ENCODE results near the gene GRK5.

Gene GRK5

DNA sequence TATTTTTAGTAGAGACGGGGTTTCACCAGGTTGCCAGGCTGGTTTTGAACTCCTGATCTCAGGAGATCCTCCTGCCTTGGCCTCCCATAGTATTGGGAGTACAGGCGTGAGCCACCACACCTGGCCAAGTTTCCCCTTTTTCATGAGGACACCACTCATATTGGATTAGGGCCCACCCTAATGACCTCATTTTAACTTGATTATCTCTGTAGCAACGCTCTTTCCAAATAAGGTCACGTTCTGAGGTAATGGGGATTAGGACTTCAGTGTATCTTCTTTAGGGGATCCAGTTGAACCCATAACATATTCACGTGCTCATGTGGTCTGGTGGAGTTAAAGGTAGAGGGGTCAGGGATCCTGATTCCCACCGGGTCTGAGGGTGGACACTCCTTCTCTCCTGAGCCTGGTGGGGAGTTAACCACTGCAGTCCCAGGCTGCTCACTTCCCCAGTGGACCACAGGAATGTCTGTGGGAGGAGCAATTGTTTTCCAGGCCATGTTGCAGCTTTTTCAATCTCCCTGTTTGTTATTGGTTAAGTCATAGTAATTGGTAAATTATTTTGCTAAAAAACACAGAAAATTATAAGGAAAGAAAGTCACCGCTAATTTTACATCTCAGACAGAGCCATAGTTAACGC lies 130.5 kb downstream of the GRK5 start:
- Histone ChIP-seq H3K27me3 (replicated peaks; ENCODE audit: insufficient read depth, low read length) (no peaks in the 10 kb centered on the region), H3F3A (ENCODE audit: insufficient read depth, low read length) (no peaks in the 10 kb centered on the region), H3K9me2 (replicated peaks; ENCODE audit: insufficient read depth, low read length) (no peaks in the 10 kb centered on the region), H3K9me3 (replicated peaks; ENCODE audit: insufficient read depth, low read length) (no peaks in the 10 kb centered on the region), H3K27ac (ENCODE audit: low read length) (no peak overlapping the region), H3K79me2 (ENCODE audit: low read length) (peaks cover 91% of the 10 kb centered on the region), H3K9ac (ENCODE audit: low read length) (no peak overlapping the region), H3K36me3 (replicated peaks; ENCODE audit: insufficient read depth, low read length) (no peaks in the 10 kb centered on the region), H2AFZ (ENCODE audit: low read length) (no peak overlapping the region), H4K20me1 (ENCODE audit: insufficient read depth, low read length) (peaks cover 3% of the 10 kb centered on the region; the same call in 1 of the 2 replicates), H3K4me3 (ENCODE audit: low read length) (no peak overlapping the region), H3K4me1 (ENCODE audit: low read length) (no peaks in the 10 kb centered on the region), H3K4me2 (ENCODE audit: low read depth, low read length) (no peak overlapping the region)
- DNase-seq, result no peak
- no peak for TF ChIP-seq EZH2 (optimal IDR thresholded peaks at IDR 0.05; ENCODE audit: low read depth, low read length)

DNA sequence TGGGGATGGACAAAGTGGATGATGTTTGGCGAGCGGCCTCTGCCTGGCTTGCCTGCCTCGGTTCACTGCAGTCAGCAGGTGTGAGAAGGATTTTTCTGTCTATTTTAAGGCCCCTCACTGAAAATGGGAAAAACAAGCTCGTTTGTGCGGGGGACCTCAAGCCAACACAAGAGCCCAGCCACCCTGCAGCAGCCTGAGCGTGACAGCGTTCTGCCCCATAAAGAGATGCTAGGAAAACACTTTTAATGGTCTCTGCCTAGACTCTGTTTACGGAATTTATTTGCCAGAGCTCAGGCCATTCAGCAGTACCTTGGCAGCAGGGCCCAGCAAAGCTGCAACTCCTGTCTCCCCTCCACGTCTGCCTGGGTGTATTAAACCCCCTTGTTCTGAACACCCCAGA lies 131.7 kb downstream of the GRK5 start:
- H3K4me3 ChIP-seq (ENCODE audit: low read length), result no peak overlapping the region
- H3F3A ChIP-seq (ENCODE audit: insufficient read depth, low read length), result no peaks in the 10 kb centered on the region
- no peak overlapping the region for H3K9ac ChIP-seq (ENCODE audit: low read length)
- no peaks in the 10 kb centered on the region for H3K4me1 ChIP-seq (ENCODE audit: low read length)
- H3K4me2 ChIP-seq (ENCODE audit: low read depth, low read length), result no peak overlapping the region
- H3K27ac ChIP-seq (ENCODE audit: low read length), result no peak overlapping the region
- TF ChIP-seq EZH2phosphoT487 (IDR thresholded peaks at IDR 0.05; ENCODE audit: low read length), result no peak
- TF ChIP-seq, protein P1, sequence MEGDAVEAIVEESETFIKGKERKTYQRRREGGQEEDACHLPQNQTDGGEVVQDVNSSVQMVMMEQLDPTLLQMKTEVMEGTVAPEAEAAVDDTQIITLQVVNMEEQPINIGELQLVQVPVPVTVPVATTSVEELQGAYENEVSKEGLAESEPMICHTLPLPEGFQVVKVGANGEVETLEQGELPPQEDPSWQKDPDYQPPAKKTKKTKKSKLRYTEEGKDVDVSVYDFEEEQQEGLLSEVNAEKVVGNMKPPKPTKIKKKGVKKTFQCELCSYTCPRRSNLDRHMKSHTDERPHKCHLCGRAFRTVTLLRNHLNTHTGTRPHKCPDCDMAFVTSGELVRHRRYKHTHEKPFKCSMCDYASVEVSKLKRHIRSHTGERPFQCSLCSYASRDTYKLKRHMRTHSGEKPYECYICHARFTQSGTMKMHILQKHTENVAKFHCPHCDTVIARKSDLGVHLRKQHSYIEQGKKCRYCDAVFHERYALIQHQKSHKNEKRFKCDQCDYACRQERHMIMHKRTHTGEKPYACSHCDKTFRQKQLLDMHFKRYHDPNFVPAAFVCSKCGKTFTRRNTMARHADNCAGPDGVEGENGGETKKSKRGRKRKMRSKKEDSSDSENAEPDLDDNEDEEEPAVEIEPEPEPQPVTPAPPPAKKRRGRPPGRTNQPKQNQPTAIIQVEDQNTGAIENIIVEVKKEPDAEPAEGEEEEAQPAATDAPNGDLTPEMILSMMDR (IDR thresholded peaks at IDR 0.05; ENCODE audit: low read length), result no peak
- no peak for TF ChIP-seq EZH2 (optimal IDR thresholded peaks at IDR 0.05; ENCODE audit: low read depth, low read length)
- H4K20me1 ChIP-seq (ENCODE audit: insufficient read depth, low read length), result peaks cover 4% of the 10 kb centered on the region; the same call in 1 of the 2 replicates
- no peak for DNase-seq
- H3K27me3 ChIP-seq (replicated peaks; ENCODE audit: insufficient read depth, low read length), result no peaks in the 10 kb centered on the region
- H3K9me3 ChIP-seq (replicated peaks; ENCODE audit: insufficient read depth, low read length), result no peaks in the 10 kb centered on the region
- H3K36me3 ChIP-seq (replicated peaks; ENCODE audit: insufficient read depth, low read length), result no peaks in the 10 kb centered on the region; the same call in 1 of the 2 replicates
- no peaks in the 10 kb centered on the region for H3K9me2 ChIP-seq (replicated peaks; ENCODE audit: insufficient read depth, low read length)
- H2AFZ ChIP-seq (ENCODE audit: low read length), result no peak overlapping the region
- peaks cover 90% of the 10 kb centered on the region for H3K79me2 ChIP-seq (ENCODE audit: low read length)

DNA sequence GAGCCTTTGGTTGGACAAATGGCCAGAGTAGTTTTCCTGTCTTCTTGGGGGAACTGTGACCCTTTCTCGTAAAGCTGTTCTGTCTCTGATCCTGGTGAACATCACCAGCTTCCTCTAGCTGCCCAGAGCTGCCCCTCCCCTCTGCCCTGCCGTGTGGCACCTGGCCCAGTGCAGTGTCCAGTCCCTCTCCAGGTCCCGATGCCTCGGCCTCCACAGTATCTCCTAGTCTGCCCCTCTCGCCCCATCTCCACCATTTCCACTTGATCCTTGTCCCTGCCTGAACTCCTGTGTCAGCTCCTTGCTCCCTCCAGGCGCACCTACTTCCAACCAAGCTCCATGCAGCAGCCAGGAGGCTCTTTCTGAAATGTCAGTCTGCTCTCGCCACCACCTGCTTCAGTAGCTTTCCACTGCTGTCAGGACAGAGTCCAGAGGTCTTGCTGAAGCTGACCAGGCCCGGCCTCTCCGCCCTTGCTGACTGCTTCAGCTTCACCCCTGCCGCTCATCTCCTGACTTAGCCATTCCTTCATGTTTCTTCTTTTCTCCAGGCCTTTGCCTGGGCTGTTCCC lies 133.6 kb downstream of the GRK5 start:
- H2AFZ ChIP-seq (ENCODE audit: low read length), result no peak overlapping the region
- H3K4me3 ChIP-seq (ENCODE audit: low read length), result no peak overlapping the region
- H3K36me3 ChIP-seq (replicated peaks; ENCODE audit: insufficient read depth, low read length), result no peaks in the 10 kb centered on the region; the same call in 1 of the 2 replicates
- no peaks in the 10 kb centered on the region for H3K9me3 ChIP-seq (replicated peaks; ENCODE audit: insufficient read depth, low read length)
- H3K27ac ChIP-seq (ENCODE audit: low read length), result no peak overlapping the region
- H3K9me2 ChIP-seq (replicated peaks; ENCODE audit: insufficient read depth, low read length), result no peaks in the 10 kb centered on the region
- no peaks in the 10 kb centered on the region for H3F3A ChIP-seq (ENCODE audit: insufficient read depth, low read length)
- no peak overlapping the region for H3K9ac ChIP-seq (ENCODE audit: low read length)
- H3K4me1 ChIP-seq (ENCODE audit: low read length), result no peaks in the 10 kb centered on the region
- H4K20me1 ChIP-seq (ENCODE audit: insufficient read depth, low read length), result peaks cover 4% of the 10 kb centered on the region; the same call in 1 of the 2 replicates
- H3K27me3 ChIP-seq (replicated peaks; ENCODE audit: insufficient read depth, low read length), result no peaks in the 10 kb centered on the region
- no peak overlapping the region for H3K4me2 ChIP-seq (ENCODE audit: low read depth, low read length)
- TF ChIP-seq EZH2phosphoT487 (IDR thresholded peaks at IDR 0.05; ENCODE audit: low read length) (no peak), EZH2 (optimal IDR thresholded peaks at IDR 0.05; ENCODE audit: low read depth, low read length) (no peak)
- TF ChIP-seq, protein P1 (IDR thresholded peaks at IDR 0.05; ENCODE audit: low read length), result no peak
- no peak for DNase-seq
- H3K79me2 ChIP-seq (ENCODE audit: low read length), result peaks cover 90% of the 10 kb centered on the region

Data from MM.1S (cell line).